Heart right ventricle (tissue), 16 donors: ENCODE results near the gene ZNF277. TPM values are rescaled to one million over a fixed set of nuclear protein-coding genes. Genes with fewer than 3 reads are reported as not detected.

Experiments
- ATAC-seq, 8 donors: fragments of 200-7000 bp; cut with Tn5 transposase; one replicate each; pipeline ENCODE4 v1.9.1; 2020; ENCODE audit warnings: mild to moderate bottlenecking in 8 of 8, moderate library complexity in 8 of 8, moderate number of reproducible peaks in 1 of 8
- DNase-seq, 2 donors: peaks; one replicate each; pipeline ENCODE4 v3.0.0-alpha.2; 2020
- H3K27ac ChIP-seq, 10 donors: fragments of 200-600 bp; sonication (generic) in 2 of 10; one replicate each; pipeline versions ENCODE4 v1.5.0 to v1.8.0; 2020 to 2022; ENCODE audit warnings: mild to moderate bottlenecking in 3 of 10
- H3K27me3 ChIP-seq, 7 donors: fragments of 200-600 bp; one replicate each; pipeline ENCODE4 v1.8.0; 2021 to 2022; ENCODE audit warnings: mild to moderate bottlenecking in 2 of 7
- H3K36me3 ChIP-seq, 9 donors: fragments of 200-600 bp; sonication (generic) in 1 of 9; one replicate each; pipeline versions ENCODE4 v1.5.0 to v1.8.0; 2020 to 2022; ENCODE audit warnings: mild to moderate bottlenecking in 2 of 9
- H3K4me1 ChIP-seq, 9 donors: fragments of 200-600 bp; sonication (generic) in 1 of 9; one replicate each; pipeline versions ENCODE4 v1.5.0 to v1.8.0; 2020 to 2022; ENCODE audit warnings: mild to moderate bottlenecking in 4 of 9
- H3K4me3 ChIP-seq, 10 donors: fragments of 200-600 bp; sonication (generic) in 2 of 10; one replicate each; pipeline versions ENCODE4 v1.5.0 to v1.8.0; 2020 to 2022; ENCODE audit warnings: mild to moderate bottlenecking in 7 of 10, moderate library complexity in 2 of 10
- H3K9me3 ChIP-seq, 11 donors: fragments of 200-600 bp in 10 of 11; sonication (generic) in 2 of 11; one replicate each; pipeline versions ENCODE4 v1.5.0 to v1.8.0; 2013 to 2022; ENCODE audit warnings: mild to moderate bottlenecking in 2 of 11, control low read depth in 1 of 11, moderate library complexity in 1 of 11
- CTCF ChIP-seq, 9 donors: fragments of 200-600 bp; sonication (generic) in 2 of 9; IDR thresholded peaks; one replicate each; pipeline versions ENCODE4 v1.5.0 to v1.8.0; 2021 to 2022; ENCODE audit warnings: antibody characterized with exemption in 9 of 9, mild to moderate bottlenecking in 5 of 9, moderate library complexity in 1 of 9
- WGBS, 2 donors: extraction: QIAGEN DNeasy Blood & Tissue Kit; methylation state at CpG; one replicate each; pipeline ENCODE4 v1.1.7; 2013; ENCODE audit warnings: inconsistent platforms in 1 of 2; 5-methylcytosine and 5-hydroxymethylcytosine counted together
- intact Hi-C, 10 donors: fragments of 100-400 bp; cut with DNase I; formaldehyde crosslinking; loops; one replicate each; pipeline versions ENCODE4 v1.11.1 to v1.14.2; 2022
- polyA plus RNA-seq, 2 donors: library from polyadenylated mRNA; stranded (reverse); fragments of 200-250 nt; gene quantifications; one replicate each; pipeline ENCODE4 v1.2.3, GENCODE V29; 2013
- total RNA-seq, 10 donors: library from RNA; stranded (reverse); fragmentation: NEBNext Ultra II Directional in 3 of 10; extraction: Animal tissue kit (Norgen Biotek cat#: 25700) in 3 of 10; gene quantifications; one replicate each; pipeline versions ENCODE4 v1.2.1 to v1.2.4, GENCODE V29; 2021 to 2023
- donor health status: Arrhythmogenic right ventricular cardiomyopathy.
- donor health status: ischemic (EF 13 %, LVEDD 7.1; RV severe dilation, severe dysfunction).
- donor health status: healthy with polysubstance abuse.
- donor health status: DM: no; HTN: yes; CAD: no.
- donor health status: DM: no; HTN: no; CAD: no.
- donor health status: ischemic (EF 25% LVEDD 6.9; RV normal size, moderate dysfunction).
- donor health status: ischemic (EF 25% LVEDD 5.7; RV mildly dilated, moderate dysfunction).
- donor health status: healthy.
- donor health status: DM: yes; HTN: yes; CAD: no.
- donor health status: Ischemic cardiomyopathy.
- donor health status: ischemic (EF 35%, LVEDD 5.7; RV mildly dilated, moderate dysfunction).
- donor health status: nonischemic (EF 11% LVEDD 7.7; RV severe dilation, severe dysfunction).
- donor health status: DM: yes; HTN: yes; CAD: no.
- donor health status: PGD.
- donor health status: ischemic (EF 29% LVEDD 5.4; RV normal size, mild dysfunction).
- donor health status: nonischemic (EF 23%, LVEDD 6.1; RV moderate dilation, normal function).

The ZNF277 gene
- total and polyA plus RNA-seq, 12 donors: 7.7 to 25.7 (median 17.4) TPM

DNA sequence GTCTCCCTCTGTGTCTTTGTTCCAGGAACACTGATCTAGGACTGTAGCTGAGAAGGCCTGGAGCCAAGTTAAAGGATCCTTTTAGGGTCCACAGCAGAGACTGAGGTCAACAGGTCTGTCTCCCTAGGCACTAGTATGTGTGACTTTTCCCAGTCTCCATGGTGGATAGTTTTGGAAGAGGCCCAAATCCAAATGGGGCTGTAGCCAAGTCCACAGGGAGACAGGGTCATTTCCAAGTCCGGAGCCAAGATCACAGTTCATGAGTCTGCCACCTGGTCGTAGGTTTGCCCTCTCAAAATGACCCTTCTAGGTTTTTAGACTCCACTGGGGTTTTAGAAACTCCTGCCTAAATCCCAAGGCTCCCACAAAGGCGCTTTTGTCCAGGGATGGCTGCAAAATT, 16.8 kb downstream of the ZNF277 start:
- intact Hi-C loops: loop anchor here in 1 of 10 donors (10.0 kb wide), 1 partner anchor 71 kb away; no protein-coding TSS in a partner anchor
- ATAC-seq (peak in 7 of 8 donors; percentile 19 to 65 (median 44)), DNase-seq (no peak)
- peaks cover 0 to 36% (median 19%) of the 10 kb centered on the region in 9 donors for H3K4me1 ChIP-seq
- no peak overlapping the region for H3K27ac ChIP-seq
- no peaks in the 10 kb centered on the region for H3K36me3 ChIP-seq
- no peaks in the 10 kb centered on the region for H3K9me3 ChIP-seq
- 30 to 41% methylated on average over 3 of the region's 3 CpGs for WGBS, 2 donors
- no peak overlapping the region for H3K4me3 ChIP-seq
- TF ChIP-seq CTCF (IDR thresholded peaks at IDR 0.05): no peak
- no peaks in the 10 kb centered on the region for H3K27me3 ChIP-seq

GRCh38 chr7:112224186-112224585, 17.7 kb downstream of the ZNF277 start:
- DNase-seq: no peak
- Histone ChIP-seq H3K27ac (peak overlapping the region in 1 of 10 donors; percentile 10), H3K27me3 (no peaks in the 10 kb centered on the region), H3K4me1 (peaks cover 0 to 36% (median 19%) of the 10 kb centered on the region in 9 donors), H3K36me3 (no peaks in the 10 kb centered on the region), H3K9me3 (no peaks in the 10 kb centered on the region), H3K4me3 (no peak overlapping the region)
- intact Hi-C loops: loop anchor here in 1 of 10 donors (10.0 kb wide), 1 partner anchor 71 kb away; no protein-coding TSS in a partner anchor
- no peak for TF ChIP-seq CTCF (IDR thresholded peaks at IDR 0.05)
- ATAC-seq: no peak
- 87 to 92% methylated on average over 2 of the region's 2 CpGs for WGBS, 2 donors

GRCh38 chr7:112225006-112225405, 18.5 kb downstream of the ZNF277 start:
- Histone ChIP-seq H3K36me3 (no peaks in the 10 kb centered on the region), H3K4me1 (peaks cover 0 to 36% (median 19%) of the 10 kb centered on the region in 9 donors)

GRCh38 chr7:112226701-112227276, 20.3 kb downstream of the ZNF277 start:
- no peaks in the 10 kb centered on the region for H3K9me3 ChIP-seq
- no peak overlapping the region for H3K27ac ChIP-seq
- ATAC-seq: no peak
- no peak overlapping the region for H3K4me3 ChIP-seq
- DNase-seq: no peak
- H3K27me3 ChIP-seq: no peaks in the 10 kb centered on the region
- no peak for TF ChIP-seq CTCF (IDR thresholded peaks at IDR 0.05)
- peaks cover 0 to 41% (median 21%) of the 10 kb centered on the region in 9 donors for H3K4me1 ChIP-seq
- no peaks in the 10 kb centered on the region for H3K36me3 ChIP-seq
- 97 to 98% methylated on average over 4 of the region's 4 CpGs for WGBS, 2 donors
- intact Hi-C loops: loop anchor here in 2 of 10 donors (5.0 to 10.0 kb wide), 2 partner anchors 56 to 68 kb away; no protein-coding TSS in a partner anchor

More at GRCh38 chr7:112225006-112225405, 18.5 kb downstream of the ZNF277 start:
- DNase-seq (no peak), ATAC-seq (no peak)
- Histone ChIP-seq H3K27ac (no peak overlapping the region), H3K4me3 (no peak overlapping the region), H3K9me3 (no peaks in the 10 kb centered on the region), H3K27me3 (no peaks in the 10 kb centered on the region)
- TF ChIP-seq CTCF (IDR thresholded peaks at IDR 0.05): no peak
- intact Hi-C loops: loop anchor here in 2 of 10 donors (5.0 to 10.0 kb wide), 2 partner anchors 57 to 70 kb away; no protein-coding TSS in a partner anchor
